Measurements from ENCODE around the gene KRTAP9-2.

DNA sequence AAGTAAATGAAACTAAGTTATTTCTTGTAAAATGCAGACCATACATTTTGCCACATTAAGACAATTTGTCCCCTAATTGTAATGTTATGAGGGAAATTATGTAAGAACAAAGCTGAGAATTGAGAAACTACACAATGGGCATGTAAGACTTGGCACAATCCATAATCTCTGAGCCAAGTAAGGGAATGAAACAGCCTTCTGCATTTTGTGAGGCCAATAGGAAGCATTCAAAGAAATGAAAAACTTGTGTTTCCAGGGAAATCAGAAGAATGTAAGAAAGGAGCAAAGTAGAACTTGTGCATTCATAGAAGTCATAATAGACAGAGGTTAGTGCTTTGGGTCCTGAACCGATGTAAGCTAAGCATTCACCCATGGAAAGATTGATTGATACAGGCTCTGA, 24.8 kb downstream of the KRTAP9-2 start:
- TF ChIP-seq POLR2A (IDR thresholded peaks at IDR 0.05; ENCODE audit: low read depth, low read length) (no peak), TAF1 (IDR thresholded peaks at IDR 0.05; ENCODE audit: borderline replicate concordance, low read depth, low read length) (no peak), POLR2AphosphoS5 (IDR thresholded peaks at IDR 0.05; ENCODE audit: low read depth, low read length) (no peak)

Measured in GM12892 (cell line).